ENCODE data around the gene SLC25A22. TPM values are rescaled to one million over a fixed set of nuclear protein-coding genes. Genes with fewer than 3 reads are reported as not detected.

SLC25A22 gene
- total and polyA plus RNA-seq, 9 of the 15 experiments (the other 6 are each of a cell fraction or from before 2014, with no cell fraction given), result 0.41 to 55.4 (median 11.4) TPM

DNA sequence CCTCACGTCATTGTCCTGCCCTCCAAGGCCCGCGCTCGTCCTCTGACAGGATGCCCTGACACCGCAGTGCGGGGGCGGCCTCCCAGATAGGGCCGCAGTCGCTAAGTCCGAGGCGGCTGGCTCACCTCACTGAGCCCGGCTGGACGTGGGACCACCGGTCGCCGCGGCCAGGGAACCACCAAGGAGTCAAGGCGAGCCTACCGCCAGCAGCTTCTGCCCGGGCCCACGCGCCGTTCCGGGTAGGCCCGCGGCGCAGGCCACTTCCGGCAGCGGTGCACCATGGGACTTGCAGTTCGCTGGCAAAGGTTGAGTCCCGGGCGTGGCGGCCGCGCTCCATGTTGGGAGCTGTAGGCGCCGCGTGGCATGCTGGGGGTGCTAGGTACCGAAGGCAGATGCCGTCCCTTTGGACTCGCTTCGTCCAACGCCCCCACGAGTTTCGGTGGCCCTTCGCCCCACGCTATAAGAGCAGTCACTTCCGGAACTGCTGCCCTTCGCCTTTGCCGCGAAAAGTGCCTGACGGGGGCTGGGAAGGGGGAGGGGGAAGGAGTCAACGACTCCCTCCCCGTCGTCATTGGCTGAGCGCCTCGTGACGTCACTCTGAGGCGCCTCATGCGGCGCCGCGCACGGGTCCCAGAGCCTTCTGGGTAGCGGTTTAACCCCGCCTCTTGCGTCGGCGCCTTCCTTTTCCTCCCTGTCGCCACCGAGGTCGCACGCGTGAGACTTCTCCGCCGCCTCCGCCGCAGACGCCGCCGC is 11.4 kb upstream of the SLC25A22 start, which contains the start of gene RPLP2 (continued):
- TF ChIP-seq, protein P1, sequence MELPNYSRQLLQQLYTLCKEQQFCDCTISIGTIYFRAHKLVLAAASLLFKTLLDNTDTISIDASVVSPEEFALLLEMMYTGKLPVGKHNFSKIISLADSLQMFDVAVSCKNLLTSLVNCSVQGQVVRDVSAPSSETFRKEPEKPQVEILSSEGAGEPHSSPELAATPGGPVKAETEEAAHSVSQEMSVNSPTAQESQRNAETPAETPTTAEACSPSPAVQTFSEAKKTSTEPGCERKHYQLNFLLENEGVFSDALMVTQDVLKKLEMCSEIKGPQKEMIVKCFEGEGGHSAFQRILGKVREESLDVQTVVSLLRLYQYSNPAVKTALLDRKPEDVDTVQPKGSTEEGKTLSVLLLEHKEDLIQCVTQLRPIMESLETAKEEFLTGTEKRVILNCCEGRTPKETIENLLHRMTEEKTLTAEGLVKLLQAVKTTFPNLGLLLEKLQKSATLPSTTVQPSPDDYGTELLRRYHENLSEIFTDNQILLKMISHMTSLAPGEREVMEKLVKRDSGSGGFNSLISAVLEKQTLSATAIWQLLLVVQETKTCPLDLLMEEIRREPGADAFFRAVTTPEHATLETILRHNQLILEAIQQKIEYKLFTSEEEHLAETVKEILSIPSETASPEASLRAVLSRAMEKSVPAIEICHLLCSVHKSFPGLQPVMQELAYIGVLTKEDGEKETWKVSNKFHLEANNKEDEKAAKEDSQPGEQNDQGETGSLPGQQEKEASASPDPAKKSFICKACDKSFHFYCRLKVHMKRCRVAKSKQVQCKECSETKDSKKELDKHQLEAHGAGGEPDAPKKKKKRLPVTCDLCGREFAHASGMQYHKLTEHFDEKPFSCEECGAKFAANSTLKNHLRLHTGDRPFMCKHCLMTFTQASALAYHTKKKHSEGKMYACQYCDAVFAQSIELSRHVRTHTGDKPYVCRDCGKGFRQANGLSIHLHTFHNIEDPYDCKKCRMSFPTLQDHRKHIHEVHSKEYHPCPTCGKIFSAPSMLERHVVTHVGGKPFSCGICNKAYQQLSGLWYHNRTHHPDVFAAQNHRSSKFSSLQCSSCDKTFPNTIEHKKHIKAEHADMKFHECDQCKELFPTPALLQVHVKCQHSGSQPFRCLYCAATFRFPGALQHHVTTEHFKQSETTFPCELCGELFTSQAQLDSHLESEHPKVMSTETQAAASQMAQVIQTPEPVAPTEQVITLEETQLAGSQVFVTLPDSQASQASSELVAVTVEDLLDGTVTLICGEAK (IDR thresholded peaks at IDR 0.05), result peak; percentile 96
- TF ChIP-seq, protein P1 (CRISPR knock-in tag; IDR thresholded peaks at IDR 0.05), result no peak
- TF ChIP-seq, protein P2, sequence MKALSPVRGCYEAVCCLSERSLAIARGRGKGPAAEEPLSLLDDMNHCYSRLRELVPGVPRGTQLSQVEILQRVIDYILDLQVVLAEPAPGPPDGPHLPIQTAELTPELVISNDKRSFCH (CRISPR knock-in tag; IDR thresholded peaks at IDR 0.05), result no peak
- TF ChIP-seq, protein P2 (tag; IDR thresholded peaks at IDR 0.05), result peak; percentile 95
- TF ChIP-seq ZNF76 (CRISPR knock-in tag; IDR thresholded peaks at IDR 0.05; ENCODE audit: borderline replicate concordance) (peak; percentile 40), KHSRP (IDR thresholded peaks at IDR 0.05) (peak; percentile 98), DMBX1 (CRISPR knock-in tag; IDR thresholded peaks at IDR 0.05; ENCODE audit: borderline replicate concordance) (peak; percentile 46; the same call in 1 of the 2 replicates), POLR2AphosphoS5 (IDR thresholded peaks at IDR 0.05; ENCODE audit: control insufficient read depth, insufficient read depth, low read depth, low read length) (peak; percentile 95), PRPF4 (IDR thresholded peaks at IDR 0.05; ENCODE audit: insufficient read depth, low read depth, low read length, poor library complexity, severe bottlenecking) (peak; percentile 96), ZSCAN29 (IDR thresholded peaks at IDR 0.05) (0 out of 2 replicates have a peak, but pooled peaks have one; percentile 32), ZBTB1 (CRISPR knock-in tag; IDR thresholded peaks at IDR 0.05; ENCODE audit: borderline replicate concordance, low read depth) (peak; percentile 90; the same call in 1 of the 2 replicates), ZNF384 (IDR thresholded peaks at IDR 0.05; ENCODE audit: low read depth, low read length) (peak; percentile 3; the same call in 1 of the 2 replicates)
- TF ChIP-seq, protein P3, sequence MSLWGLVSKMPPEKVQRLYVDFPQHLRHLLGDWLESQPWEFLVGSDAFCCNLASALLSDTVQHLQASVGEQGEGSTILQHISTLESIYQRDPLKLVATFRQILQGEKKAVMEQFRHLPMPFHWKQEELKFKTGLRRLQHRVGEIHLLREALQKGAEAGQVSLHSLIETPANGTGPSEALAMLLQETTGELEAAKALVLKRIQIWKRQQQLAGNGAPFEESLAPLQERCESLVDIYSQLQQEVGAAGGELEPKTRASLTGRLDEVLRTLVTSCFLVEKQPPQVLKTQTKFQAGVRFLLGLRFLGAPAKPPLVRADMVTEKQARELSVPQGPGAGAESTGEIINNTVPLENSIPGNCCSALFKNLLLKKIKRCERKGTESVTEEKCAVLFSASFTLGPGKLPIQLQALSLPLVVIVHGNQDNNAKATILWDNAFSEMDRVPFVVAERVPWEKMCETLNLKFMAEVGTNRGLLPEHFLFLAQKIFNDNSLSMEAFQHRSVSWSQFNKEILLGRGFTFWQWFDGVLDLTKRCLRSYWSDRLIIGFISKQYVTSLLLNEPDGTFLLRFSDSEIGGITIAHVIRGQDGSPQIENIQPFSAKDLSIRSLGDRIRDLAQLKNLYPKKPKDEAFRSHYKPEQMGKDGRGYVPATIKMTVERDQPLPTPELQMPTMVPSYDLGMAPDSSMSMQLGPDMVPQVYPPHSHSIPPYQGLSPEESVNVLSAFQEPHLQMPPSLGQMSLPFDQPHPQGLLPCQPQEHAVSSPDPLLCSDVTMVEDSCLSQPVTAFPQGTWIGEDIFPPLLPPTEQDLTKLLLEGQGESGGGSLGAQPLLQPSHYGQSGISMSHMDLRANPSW (CRISPR knock-in tag; IDR thresholded peaks at IDR 0.05), result peak; percentile 12; the same call in 1 of the 2 replicates
- TF ChIP-seq, protein P4, sequence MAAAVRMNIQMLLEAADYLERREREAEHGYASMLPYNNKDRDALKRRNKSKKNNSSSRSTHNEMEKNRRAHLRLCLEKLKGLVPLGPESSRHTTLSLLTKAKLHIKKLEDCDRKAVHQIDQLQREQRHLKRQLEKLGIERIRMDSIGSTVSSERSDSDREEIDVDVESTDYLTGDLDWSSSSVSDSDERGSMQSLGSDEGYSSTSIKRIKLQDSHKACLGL (CRISPR knock-in tag; IDR thresholded peaks at IDR 0.05; ENCODE audit: borderline replicate concordance, poor library complexity, severe bottlenecking), result peak; percentile 73

Measured in K562 (cell line).